Left hindlimb (tissue), 1 donor: ENCODE data around the gene ADARB2.
"Not testable (repeated sequence)": the region's sequence is repeated elsewhere in the genome, so short reads cannot be mapped to it uniquely, and the experiment has no call there.

Experiments used
- DNase-seq: peaks from one replicate; pipeline ENCODE4 v3.0.0-alpha.2; 2018

ADARB2 gene

DNA sequence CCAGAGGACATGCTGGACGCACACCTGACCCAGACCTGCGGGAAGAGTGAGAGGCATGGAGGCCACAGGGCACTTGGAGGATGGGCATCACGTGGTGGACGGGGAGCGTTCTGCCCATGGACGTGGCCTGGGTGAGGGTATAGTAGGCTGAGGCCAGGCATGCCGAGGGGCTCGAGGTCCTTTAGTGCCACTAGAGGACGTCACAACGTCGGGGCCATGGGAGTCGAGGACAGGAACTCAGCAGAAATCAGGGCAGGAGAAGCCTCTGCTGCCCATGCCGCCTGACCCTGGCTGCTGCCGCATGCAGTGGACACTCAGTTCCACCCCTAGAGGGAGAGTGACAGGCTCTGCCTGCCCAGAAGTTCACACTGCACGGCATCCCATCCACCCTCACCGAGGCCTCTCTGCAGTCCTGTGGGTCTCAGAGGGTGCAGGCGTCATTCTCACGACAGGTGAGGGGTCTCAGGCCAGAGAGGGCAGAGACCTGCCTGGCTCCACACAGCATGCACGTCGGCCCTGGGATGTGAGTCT, 198.7 kb downstream of the ADARB2 start:
- no peak for DNase-seq

DNA sequence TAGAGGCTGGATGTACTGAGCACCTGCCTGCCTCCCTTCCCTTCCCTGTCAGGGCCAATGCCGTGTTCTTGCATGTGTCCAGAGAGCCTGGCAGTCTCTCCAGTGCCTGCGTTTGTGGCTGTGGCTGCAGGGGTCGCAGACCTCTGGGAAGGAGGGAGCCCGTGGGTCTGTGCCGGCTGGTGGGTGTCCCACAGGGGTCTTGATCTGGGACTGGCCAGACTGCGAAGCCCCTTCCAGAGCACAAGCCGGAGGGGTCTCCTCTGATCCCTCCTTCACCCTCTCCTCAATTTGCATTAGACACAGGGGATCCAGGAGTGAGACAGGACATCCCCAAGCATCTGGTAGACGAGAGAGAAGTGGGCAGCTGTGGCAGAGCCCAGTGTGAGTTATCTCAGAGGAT, 199.2 kb downstream of the ADARB2 start:
- no peak for DNase-seq

DNA sequence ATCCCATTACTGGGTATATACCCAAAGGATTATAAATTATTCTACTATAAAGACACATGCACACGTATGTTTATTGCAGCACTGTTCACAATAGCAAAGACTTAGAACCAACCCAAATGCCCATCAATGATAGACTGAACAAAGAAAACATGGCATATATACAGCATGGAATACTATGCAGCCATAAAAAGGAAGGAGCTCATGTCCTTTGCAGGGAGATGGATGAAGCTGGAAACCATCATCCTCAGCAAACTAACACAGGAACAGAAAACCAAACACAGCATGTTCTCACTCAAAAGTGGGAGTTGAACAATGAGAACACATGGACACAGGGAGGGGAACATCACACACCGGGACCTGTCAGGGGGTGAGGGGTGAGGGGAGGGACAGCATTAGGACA, 199.9 kb downstream of the ADARB2 start:
- not testable (repeated sequence) for DNase-seq

DNA sequence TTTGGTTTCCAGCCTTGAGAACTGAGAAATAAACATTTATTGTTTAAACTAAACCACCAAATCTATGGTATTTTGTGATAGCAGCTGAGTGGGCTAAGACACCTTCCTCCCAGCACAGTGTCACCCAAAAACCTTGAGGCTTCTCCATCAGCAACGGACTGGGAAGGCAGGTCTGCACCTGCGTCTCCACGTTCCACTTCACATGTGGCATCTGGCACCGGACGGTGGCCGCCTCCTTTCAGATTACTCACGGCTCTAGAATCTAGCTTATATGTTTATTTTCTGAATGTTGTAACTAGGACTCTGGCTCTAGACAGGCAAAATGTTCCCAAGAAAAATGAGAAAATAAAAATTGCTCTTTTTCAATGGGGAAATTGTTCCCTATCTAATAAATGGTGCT, 201.0 kb downstream of the ADARB2 start:
- no peak for DNase-seq

DNA sequence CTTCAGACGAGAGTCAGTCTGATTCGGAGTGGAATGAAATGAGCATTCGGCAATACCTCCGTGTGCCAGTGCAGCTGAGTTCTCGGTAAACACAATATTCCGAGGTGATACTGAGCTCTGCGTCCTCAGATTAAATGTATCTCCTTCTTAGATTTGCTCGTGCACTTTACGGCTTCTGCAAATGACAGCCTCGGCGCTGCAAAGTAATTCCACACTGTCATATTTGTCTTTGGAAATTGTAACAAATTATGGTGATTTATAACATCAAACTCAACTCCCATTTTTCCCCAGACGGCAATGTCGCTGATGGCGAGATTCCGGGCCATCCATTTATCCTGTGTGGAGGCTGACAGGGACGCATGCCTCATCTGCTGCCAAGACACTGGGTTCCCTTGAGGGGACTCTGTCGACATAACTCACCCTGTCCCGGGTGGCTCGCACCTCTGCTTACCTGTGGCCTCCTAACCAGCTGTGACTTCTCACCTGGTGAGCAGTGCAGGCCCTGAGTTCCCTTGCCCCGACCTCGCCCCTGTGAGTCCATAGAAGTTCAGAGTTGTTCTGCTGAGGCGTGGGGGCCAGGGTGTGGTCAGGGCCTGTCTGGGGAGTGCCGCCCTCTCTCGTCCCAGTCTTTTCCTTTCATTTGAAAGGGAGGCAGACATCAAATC, 201.9 kb downstream of the ADARB2 start:
- DNase-seq, result no peak

- DNase-seq, result no peak
These were observed 202.5 kb downstream of the ADARB2 start for GRCh38 chr10:1534820-1535219.

DNA sequence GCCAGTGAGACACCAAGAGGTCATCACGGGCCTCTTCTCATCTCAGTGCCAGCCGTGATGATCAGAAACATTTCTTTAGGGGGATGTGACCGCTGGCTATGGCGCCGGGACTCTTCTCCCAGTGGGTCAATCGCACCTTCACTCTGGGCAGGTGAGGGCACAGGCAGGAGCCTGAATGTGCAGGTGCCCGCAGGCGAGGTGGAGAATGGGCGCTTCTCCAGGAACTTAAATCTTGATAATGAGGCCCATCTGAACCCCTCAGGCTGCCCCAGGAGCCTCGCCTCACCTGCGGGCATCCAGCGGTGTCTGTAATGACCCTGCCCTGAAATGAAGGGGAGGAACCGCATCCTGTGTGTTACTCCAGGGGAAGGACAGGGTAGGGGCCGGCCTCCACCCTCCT, 204.7 kb downstream of the ADARB2 start:
- DNase-seq, result no peak

DNA sequence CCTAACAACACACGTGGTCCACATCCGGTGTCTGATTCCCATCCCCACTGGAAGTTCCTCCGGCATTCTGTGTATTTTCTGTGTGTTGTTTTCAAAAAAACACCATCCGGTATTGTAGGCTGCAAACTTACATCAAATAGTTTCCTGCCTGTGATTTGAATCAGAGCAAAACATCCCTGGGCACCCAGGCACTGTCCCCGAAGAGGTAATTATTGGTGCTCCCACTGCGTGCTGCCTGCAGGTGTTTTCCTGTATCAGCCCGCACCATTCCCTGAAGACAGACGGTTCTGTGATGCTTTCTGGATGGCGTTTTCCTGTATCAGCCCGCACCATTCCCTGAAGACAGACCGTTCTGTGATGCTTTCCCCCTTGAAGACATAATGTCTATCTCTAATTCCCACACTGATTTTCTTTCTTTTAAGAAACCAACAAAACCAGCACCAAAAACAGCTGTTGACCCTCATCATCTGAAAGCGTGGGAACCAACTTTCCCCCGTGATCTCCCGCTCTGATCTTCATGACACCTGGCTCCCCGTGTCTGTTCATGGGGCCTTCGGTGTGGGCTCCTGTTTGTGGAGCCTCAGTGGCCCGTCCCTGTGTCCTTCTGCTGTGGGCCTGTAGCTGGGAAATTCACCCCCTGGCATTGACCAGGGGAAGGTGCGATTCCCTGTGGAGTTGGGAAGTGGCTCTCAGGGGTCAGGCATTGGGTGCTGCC, 205.3 kb downstream of the ADARB2 start:
- no peak for DNase-seq

DNA sequence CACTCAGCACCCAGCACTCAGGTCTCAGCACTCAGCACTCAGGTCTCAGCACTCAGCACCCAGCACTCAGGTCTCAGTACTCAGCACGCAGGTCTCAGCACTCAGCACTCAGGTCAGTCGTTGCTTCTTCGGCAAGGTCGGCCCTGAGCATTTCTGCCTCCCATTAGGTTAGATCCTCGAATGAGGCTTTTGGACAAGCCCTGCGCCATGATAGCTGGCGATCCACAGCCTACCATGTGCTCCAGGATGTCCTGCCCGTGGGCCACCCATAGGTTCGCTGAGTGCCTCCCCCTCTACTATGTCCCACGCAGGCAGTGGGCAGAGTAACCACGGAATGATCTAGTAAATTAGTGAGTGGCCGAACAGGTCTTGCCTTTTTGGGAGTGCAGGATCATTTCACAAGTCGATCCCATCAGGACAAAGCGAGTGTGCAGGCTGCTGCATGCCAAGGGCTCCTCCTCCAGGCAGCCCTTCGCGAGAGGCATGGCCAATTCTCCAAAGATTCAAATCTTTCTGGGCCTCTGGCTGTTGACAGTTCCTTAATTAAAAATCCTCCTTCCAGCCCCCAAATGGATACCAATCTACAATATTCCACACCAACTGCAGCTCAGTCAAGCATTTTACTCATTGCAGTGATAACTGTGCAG, 206.3 kb downstream of the ADARB2 start:
- no peak for DNase-seq

DNA sequence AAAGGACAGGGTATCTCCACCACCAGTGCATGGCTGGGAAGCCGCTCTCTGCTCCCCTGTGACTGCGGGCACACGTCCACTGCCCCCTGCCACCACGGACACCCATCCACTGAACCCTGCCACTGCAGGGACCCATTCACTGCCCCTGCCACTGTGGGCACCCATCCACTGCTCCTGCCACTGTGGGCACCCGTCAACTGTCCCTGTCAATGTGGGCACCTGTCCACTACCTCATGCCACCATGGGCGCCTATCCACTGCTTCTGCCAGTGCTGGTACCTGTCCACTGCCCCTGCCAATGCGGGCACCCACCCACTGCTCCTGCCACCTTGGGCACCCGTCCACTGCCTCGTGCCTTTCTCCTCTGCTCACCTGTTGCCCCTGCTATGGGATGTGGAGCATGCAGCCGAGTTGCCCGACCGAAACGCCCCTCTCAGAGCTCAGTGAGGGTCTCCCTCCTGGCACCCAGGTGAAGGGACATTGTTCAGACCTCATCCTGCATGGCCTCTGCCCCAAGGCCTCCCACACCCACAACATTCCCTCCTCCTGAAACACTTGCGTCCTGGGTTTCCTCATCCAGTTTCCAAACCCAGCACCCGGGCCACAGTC, 207.4 kb downstream of the ADARB2 start:
- no peak for DNase-seq

GRCh38 chr10:1527951-1528350, 209.4 kb downstream of the ADARB2 start:
- DNase-seq, result no peak

DNA sequence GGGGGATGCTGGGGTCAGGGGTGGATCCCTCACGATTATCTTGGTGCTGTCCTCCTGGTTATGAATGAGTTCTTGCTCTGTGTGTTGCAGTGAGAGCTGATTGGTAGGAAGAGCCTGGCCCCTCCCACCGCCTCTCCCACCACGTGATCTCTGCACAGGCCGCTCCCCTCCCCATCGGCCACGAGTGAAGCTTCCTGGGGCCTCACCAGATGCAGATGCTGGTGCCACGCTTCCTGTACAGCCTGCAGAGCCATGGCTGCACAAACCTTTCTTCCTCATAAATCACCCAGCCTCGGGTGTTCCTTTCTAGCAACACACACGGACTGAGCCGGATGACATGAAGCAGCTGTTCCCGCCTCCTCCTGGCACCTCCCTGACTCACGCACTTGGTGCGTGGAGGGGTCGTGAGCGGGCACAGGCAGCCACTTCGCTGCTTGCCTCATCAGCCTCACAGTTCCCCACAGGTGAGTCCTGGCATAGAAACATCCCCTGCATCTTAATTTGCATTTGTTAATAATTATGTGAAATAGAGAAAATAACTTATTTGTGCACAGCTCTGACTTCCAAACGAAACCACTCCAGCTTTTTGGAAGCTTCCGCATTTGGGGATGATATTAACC, 210.8 kb downstream of the ADARB2 start:
- no peak for DNase-seq

DNA sequence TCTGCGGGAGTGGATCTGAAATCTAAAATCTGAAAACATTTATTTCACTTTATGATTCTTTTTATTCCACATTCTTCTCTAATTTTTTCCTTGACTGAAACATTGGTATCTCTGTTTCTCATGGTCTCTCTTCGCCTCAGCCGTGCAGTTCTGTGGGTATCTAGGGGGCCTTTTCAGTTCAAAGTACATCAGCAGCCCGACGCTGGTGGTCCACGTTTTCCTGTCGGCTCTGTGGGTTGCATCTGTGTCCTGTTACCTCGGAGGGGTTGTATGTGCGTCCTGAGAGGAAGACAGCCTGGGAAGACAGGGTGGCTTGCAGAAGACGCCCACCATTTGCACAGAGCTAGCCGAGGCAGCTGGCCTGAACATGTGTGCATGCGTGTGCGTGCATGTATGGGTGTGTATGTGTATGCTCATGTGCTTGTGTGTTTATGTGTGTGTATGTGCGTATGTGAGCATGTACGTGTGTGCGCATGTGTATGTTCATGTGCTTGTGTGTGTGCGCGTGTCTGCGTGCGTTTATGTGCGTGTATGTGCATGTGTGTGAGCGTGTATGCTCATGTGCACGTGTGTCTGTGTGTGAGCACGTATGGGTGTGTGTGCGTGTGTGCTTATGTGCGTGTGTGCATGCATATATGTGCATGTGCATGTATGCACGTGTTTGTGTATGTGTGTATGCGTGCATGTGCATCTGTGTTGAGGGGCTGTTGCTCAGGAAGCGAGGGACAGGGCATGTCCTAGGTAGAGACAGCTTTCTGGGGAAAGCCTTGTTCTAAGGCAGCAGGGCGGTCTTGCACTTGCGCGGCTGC, 211.8 kb downstream of the ADARB2 start:
- DNase-seq, result no peak

GRCh38 chr10:1524540-1524939, 212.8 kb downstream of the ADARB2 start:
- no peak for DNase-seq

DNA sequence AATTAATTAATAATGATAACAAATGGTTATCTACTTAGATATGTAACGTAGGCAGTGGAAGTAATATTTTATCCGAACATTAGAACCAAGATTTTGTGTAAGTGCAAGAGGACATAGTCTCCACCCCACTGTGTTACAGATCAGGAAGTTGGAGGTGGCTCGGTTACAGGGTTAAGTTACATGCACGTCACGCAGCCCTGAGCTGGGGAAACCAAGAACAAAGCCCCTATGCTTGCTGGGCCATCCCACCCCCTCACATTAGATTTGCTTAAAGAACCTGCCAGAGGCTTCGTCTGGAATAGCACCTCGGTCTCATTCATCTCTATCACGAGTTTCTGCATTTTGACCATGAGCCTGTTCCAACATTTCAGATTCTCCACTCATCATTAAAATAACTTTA, 214.1 kb downstream of the ADARB2 start:
- DNase-seq, result no peak

DNA sequence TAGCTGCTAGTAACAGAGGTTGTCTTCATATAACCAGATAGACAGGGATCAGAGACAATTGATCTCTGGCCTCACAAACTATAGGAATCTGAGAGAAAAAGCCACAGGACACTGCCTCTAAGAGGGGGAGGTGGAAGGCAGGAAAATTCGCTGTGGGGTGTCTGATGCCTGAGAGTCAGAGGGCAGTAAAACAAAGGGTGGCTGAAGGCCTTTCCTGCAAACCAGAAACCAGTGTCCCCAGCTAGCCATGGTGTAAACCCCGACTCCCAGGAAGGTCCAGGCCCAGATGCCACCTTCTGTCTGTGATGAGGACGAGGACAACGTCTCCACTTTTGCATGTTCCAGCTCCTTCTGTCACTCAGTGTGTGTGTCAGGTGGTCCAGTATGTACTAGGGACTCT, 215.1 kb downstream of the ADARB2 start:
- DNase-seq, result no peak

- DNase-seq, result no peak
These were observed 215.6 kb downstream of the ADARB2 start for GRCh38 chr10:1521741-1522140.

- no peak for DNase-seq
These were observed 216.3 kb downstream of the ADARB2 start for GRCh38 chr10:1520909-1521565.

- DNase-seq, result no peak
These were observed 217.9 kb downstream of the ADARB2 start for GRCh38 chr10:1519391-1519790.

GRCh38 chr10:1517684-1518083, 219.6 kb downstream of the ADARB2 start:
- DNase-seq, result no peak

- DNase-seq, result no peak
These were observed 220.7 kb downstream of the ADARB2 start for GRCh38 chr10:1516492-1517165.
